HG02938 (cell line): ENCODE results near the gene JPT2.
"Not testable (repeated sequence)": the region's sequence is repeated elsewhere in the genome, so short reads cannot be mapped to it uniquely, and the experiment has no call there.

Source experiments
- ATAC-seq: cut with Tn5 transposase; IDR thresholded peaks from one replicate; pipeline ENCODE4 v1.9.1; 2021; ENCODE audit warnings: mild to moderate bottlenecking, moderate library complexity; ENCODE audit not compliant: unreplicated experiment

Gene JPT2

DNA sequence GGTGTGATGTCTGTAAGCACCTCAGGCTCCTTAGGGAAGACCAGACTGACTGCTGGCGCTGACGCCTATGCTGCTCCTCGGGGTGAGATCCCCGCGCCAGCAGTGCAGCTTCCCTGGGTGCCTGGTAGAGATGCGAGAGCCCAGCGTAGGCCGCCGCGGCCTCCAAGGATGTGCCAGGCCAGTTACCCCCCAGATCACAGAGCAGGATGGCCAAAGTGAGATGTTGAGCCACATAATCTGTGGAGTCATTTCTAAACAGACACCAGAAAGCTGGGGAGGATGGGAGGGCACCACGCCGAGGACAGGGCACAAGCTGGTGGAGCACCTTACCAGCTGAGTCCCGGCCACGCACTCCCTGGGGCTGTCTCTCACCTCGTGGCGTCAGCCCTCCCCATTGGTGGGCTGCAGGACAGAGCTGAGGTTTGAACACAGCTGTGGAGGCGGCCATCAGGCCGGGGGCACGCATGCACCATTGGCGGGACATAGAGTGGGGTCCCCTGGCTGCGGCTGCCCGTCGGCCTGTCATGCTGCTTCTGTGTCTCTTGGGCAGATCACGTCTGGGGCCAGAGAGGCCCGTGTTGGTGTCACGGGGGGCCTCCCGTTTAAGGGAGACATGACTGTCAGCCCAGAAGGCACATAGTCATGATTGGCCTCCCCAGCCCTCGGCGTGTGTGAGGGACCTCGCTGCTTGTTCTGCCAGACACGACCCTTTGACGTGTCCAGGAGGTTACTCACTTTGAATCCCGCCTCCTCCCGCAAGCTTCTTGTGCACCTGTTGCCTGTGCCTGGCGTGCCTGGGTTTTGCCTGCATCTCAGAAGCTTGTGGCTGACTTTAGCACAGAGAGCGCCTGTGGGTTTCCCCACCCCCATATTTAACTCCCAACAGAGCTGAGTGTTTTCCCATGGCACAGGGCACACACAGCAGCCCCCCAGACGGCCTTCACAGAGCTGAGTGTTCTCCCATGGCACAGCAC is 49.9 kb downstream of the JPT2 start:
- no peak for ATAC-seq

DNA sequence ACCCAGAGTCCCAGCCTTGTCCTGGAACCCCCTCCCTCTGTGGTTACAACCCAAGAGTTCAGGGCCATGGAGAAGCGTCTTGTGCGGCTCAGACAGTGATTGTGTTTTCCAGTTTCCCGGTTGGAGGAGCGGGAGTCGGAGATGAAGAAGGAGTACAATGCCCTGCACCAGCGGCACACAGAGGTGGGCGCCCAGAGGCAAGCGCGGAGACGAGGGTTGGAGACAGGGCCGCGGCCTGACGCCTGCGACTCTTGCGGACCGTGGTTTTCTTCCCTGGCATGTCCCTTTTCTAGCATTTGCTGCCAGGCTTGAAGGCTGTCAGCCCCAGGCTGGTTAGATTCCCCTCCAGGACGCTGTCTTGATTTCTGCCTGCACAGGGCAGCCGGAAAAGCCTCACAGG is 50.9 kb downstream of the JPT2 start:
- no peak for ATAC-seq

DNA sequence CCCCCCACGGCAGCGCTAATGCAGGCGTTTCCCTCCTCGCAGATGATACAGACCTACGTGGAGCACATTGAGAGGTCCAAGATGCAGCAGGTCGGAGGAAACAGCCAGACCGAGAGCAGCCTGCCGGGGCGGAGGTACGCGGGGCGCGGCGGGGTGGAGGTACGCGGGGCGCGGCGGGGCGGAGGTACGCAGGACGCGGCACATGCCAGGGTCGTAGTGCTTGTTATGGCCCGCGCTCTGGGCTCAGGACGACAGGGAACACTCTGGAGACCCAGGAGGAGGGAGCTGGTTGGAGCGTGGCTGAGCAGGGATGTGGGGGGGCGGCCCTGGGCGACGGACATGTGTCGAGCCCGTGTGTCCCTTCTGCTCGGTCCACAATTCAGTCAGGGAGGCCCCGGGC is 51.4 kb downstream of the JPT2 start:
- ATAC-seq = no peak

- ATAC-seq = no peak
Observed at GRCh38 chr16:1731073-1731472, 53.0 kb downstream of the JPT2 start.

DNA sequence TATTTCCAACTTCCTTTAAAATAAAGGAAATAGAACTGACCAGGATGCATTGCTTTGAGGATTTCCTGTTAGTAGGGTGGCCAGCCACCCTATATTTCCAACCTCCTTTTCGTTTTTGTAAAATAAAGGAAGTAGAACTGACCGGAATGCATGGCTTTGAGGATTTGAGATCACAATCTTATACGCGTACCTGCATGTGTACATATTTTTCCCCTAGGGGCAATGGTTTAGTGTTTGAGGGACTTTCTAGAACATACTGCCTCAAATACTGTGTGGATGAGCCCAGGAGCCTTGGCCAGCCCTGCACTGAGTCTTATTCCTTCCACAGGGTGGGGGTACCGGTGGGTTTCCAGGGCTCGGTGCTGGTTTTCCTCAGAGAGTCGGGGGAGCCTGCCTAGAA is 53.5 kb downstream of the JPT2 start:
- no peak for ATAC-seq

DNA sequence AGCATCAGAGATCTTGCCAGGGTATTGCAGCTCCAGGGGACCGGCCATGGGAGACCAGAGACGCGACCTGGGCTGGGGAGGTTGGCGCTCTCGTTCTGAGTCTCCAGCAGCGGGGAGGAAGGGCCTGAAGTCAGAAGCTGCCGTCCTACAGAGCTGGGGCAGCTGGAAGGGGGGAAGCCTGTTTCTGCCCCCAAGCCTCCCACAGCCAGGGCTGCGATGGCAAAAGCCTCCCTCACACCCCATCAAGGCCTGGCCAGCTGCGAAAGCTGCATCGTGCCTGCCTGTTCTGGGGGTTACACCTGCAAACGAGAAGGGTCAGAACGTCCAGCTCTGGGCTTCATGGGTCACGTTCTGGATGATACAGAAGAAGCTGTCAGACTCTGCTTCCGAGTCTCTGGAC is 54.0 kb downstream of the JPT2 start:
- ATAC-seq = no peak

GRCh38 chr16:1732551-1732987 is 54.5 kb downstream of the JPT2 start:
- ATAC-seq = not testable (repeated sequence)

- ATAC-seq = no peak
Observed at GRCh38 chr16:1734123-1734522, 56.0 kb downstream of the JPT2 start.

DNA sequence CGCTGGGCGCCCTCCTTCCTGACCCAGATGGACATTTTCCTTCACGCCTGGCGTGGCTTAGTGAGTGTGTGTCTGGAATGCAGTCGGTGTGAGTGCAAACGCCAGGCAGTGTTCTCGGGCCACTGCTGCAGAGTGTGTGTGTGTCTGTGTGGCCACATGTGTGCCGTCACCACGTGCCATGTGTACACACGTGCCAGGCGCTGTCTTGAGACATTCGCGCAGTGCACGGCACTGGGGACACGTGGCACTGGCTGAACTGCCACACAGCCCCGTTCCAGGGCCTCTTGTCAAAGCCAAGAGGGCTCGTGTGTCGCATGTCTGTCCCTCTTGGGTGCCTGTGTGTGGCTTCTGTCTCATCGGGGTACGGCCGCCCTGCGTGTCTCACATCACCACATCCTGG is 56.7 kb downstream of the JPT2 start:
- ATAC-seq = no peak

DNA sequence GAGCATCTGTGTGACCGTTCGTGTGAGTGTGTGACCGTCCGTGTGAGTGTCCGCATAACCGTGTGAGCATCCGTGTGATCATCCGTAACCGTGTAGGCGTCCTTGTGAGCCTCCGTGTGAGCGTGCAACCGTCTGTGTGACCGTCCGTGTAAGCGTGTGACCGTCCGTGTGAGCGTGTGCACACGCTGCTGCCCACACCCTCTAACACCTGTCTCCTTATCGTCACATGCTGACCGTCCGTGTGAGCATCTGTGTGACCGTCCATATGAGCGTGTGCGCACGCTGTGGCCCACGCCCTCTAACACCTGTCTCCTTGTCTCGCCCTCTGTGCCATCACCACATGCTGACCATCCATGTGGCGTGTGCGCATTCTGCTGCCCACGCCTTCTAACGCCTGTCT is 62.2 kb downstream of the JPT2 start:
- no peak for ATAC-seq

DNA sequence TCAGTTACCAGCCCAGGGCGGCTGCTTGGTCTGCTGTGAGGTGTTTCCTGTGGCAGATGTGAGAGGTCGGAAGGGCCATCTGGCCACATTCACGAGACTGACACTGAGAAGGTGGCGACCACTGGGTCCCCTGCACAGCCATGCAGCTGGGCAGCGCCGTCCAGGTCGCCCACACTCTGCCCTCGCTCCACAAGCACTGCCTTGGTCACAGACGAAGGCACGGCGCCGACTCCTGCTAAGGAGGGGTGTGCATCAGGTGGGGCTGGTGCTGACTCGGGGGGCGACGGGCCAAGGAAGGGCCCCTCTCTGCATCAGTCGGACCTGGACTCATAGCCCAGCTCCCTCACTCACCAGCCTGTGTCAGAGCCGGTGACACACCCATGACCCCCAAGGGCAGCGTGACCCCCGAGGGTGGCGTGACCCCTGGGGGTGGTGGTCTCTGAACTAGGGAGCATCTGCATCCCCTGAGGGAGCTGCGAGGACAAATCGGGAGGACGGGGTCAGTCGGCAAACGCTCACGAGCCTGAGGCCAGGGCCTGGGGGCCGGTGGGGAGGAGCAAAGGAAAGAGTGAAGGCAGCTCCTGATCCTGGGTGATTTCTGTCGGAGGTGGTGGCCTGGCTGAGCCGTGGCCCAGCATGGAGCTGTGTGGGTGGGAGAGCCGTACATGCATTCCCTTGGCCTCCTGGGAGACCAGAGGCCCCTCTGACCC is 62.9 kb downstream of the JPT2 start:
- ATAC-seq = no peak

GRCh38 chr16:1741553-1742165 is 63.6 kb downstream of the JPT2 start:
- ATAC-seq = no peak

GRCh38 chr16:1743376-1744337 is 65.6 kb downstream of the JPT2 start:
- ATAC-seq = no peak

GRCh38 chr16:1744338-1744840 is 66.3 kb downstream of the JPT2 start:
- no peak for ATAC-seq

DNA sequence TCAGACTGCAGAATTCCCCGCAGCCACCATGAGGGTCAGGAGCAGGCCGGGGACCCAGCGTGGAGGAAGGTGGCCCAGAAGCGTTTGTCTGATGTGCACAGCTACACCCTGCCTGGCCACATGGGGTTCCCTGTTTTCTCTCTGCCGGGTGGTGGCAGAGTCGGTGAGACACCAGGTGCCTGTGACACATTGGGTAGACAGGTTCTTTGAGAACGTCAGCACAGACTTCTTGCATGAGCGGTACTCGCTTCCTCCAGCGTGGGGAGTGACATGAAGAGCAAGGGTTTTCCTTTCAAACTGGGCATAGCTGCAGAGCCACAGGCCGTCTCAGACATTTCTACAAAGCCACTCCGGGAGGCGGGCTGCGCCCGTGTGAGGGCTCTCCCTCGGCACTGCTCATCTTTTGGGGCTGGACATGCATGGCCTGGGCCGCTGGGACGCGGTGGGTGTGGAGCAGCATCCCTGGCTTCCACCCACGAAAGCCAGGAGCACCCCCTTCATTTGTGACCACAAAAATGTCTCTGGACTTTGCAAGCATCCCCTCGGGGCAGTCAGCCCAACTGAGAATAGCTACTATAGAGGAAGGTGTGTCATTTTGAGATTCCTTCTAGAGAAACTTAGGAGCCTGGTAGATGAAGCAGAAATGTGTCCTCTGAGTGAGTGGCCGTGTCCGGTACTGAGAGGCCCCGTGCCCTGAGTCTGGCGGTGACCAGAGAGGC is 67.3 kb downstream of the JPT2 start:
- ATAC-seq = no peak

DNA sequence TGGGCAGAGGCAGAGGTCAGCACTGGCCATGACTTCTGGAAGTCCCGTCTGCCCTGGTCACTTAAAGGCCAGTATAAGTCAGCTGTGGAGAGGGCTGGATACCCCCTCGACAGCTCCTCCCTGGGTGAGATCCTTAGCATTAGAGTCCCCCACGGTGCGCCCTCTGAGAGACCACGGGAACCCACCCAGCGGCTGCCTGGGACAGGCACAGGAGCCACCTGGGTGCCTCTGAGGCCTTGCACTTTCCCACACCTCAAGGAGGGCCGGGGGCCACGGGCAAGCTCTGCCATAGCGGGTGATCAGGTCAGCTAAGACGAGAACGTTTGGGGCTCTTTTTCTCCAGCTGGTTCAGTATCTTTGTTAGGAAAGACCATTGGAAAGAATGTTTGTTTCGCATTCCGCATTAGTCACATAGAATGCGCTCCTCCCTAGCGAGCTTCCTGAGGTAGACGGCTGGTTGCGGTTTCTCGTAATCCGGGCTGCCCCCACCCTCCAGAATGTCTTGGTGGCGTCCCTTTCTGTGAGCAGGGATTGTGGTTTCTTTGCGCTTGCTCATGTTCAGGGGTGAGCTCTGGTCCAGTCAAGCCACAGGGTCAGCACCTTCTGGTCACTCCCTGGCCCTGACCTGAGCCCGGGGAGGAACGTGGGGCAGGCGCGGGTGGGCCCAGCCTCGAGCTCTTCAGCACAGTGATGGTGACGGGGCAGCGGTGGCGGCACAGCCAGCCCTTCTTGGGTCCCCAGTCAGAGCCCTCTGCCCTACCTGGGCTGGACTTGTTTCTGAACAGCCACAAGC is 68.0 kb downstream of the JPT2 start:
- ATAC-seq = no peak

GRCh38 chr16:1746693-1747195 is 68.7 kb downstream of the JPT2 start:
- no peak for ATAC-seq

- no peak for ATAC-seq
Observed at GRCh38 chr16:1747934-1748333, 69.9 kb downstream of the JPT2 start.
